ENCODE data around the gene GAK. TPM values are rescaled to one million over a fixed set of nuclear protein-coding genes. Genes with fewer than 3 reads are reported as not detected.

Gene GAK
- total and polyA plus RNA-seq, 2 of the 13 experiments (the other 11 are each of a cell fraction or from before 2014, with no cell fraction given) = 17.5 to 44.3 TPM

- TF ChIP-seq, protein P1, sequence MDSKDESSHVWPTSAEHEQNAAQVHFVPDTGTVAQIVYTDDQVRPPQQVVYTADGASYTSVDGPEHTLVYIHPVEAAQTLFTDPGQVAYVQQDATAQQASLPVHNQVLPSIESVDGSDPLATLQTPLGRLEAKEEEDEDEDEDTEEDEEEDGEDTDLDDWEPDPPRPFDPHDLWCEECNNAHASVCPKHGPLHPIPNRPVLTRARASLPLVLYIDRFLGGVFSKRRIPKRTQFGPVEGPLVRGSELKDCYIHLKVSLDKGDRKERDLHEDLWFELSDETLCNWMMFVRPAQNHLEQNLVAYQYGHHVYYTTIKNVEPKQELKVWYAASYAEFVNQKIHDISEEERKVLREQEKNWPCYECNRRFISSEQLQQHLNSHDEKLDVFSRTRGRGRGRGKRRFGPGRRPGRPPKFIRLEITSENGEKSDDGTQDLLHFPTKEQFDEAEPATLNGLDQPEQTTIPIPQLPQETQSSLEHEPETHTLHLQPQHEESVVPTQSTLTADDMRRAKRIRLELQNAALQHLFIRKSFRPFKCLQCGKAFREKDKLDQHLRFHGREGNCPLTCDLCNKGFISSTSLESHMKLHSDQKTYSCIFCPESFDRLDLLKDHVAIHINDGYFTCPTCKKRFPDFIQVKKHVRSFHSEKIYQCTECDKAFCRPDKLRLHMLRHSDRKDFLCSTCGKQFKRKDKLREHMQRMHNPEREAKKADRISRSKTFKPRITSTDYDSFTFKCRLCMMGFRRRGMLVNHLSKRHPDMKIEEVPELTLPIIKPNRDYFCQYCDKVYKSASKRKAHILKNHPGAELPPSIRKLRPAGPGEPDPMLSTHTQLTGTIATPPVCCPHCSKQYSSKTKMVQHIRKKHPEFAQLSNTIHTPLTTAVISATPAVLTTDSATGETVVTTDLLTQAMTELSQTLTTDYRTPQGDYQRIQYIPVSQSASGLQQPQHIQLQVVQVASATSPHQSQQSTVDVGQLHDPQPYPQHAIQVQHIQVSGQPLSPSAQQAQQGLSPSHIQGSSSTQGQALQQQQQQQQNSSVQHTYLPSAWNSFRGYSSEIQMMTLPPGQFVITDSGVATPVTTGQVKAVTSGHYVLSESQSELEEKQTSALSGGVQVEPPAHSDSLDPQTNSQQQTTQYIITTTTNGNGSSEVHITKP (CRISPR knock-in tag; IDR thresholded peaks at IDR 0.05; ENCODE audit: low read depth) = no peak
- TF ChIP-seq GATAD2A (CRISPR knock-in tag; IDR thresholded peaks at IDR 0.05) = 0 out of 2 replicates have a peak, but pooled peaks have one; percentile 1
- TF ChIP-seq THAP11 (CRISPR knock-in tag; IDR thresholded peaks at IDR 0.05) = peak; percentile 94
- peak; percentile 47 for TF ChIP-seq ZNF788 (CRISPR knock-in tag; IDR thresholded peaks at IDR 0.05; ENCODE audit: borderline replicate concordance)
- TF ChIP-seq ZNF263 (CRISPR knock-in tag; IDR thresholded peaks at IDR 0.05) = no peak
- TF ChIP-seq ZNF224 (CRISPR knock-in tag; IDR thresholded peaks at IDR 0.05) = peak; percentile 76; the same call in 1 of the 2 replicates
- peak; percentile 61 for TF ChIP-seq ZNF33B (CRISPR knock-in tag; IDR thresholded peaks at IDR 0.05)
- TF ChIP-seq BCL3 (CRISPR knock-in tag; IDR thresholded peaks at IDR 0.05) = peak; percentile 97
- TF ChIP-seq RBM39 (IDR thresholded peaks at IDR 0.05; ENCODE audit: low read depth, low read length, poor library complexity, severe bottlenecking) = no peak
- no peak for TF ChIP-seq ZFYVE20 (CRISPR knock-in tag; IDR thresholded peaks at IDR 0.05; ENCODE audit: borderline replicate concordance, low read depth)
- TF ChIP-seq CREB1 (IDR thresholded peaks at IDR 0.05) = peak; percentile 98
- TF ChIP-seq CREB1 (CRISPR knock-in tag; IDR thresholded peaks at IDR 0.05) = peak; percentile 59; the same call in 1 of the 2 replicates
- TF ChIP-seq ZNF710 (CRISPR knock-in tag; IDR thresholded peaks at IDR 0.05; ENCODE audit: borderline replicate concordance) = peak; percentile 31; the same call in 1 of the 2 replicates
- TF ChIP-seq ZNF362 (CRISPR knock-in tag; IDR thresholded peaks at IDR 0.05; ENCODE audit: borderline replicate concordance) = 0 out of 2 replicates have a peak, but pooled peaks have one; percentile 3
- TF ChIP-seq ZSCAN20 (CRISPR knock-in tag; IDR thresholded peaks at IDR 0.05; ENCODE audit: borderline replicate concordance) = no peak
- TF ChIP-seq SMAD3 (CRISPR knock-in tag; IDR thresholded peaks at IDR 0.05) = no peak
- peak; percentile 57; the same call in 1 of the 2 replicates for TF ChIP-seq SIN3B (IDR thresholded peaks at IDR 0.05; ENCODE audit: low read length)
- TF ChIP-seq ZFP91 (CRISPR knock-in tag; IDR thresholded peaks at IDR 0.05; ENCODE audit: borderline replicate concordance) = peak; percentile 79; the same call in 1 of the 2 replicates
- no peak for TF ChIP-seq ZNF615 (CRISPR knock-in tag; IDR thresholded peaks at IDR 0.05; ENCODE audit: borderline replicate concordance)
Observed at GRCh38 chr4:931960-932712, at the start of gene GAK, which contains the start of gene TMEM175 (continued).
